VCaP (cell line): ENCODE data around the gene YIF1A.
A peak's percentile ranks its signal among the peaks of the same experiment; 100 is the strongest.

Experiments
- H3K27ac ChIP-seq: fragments of 450-650 bp; 2 replicates; pipeline ENCODE4 v1.5.1; 2017
- TF ChIP-seq, protein P1 (sequence below): fragments of 450-650 bp; conservative IDR thresholded peaks from 2 replicates; pipeline ENCODE4 v1.5.1; 2017; ENCODE audit warnings: mild to moderate bottlenecking, moderate library complexity

Gene YIF1A

DNA sequence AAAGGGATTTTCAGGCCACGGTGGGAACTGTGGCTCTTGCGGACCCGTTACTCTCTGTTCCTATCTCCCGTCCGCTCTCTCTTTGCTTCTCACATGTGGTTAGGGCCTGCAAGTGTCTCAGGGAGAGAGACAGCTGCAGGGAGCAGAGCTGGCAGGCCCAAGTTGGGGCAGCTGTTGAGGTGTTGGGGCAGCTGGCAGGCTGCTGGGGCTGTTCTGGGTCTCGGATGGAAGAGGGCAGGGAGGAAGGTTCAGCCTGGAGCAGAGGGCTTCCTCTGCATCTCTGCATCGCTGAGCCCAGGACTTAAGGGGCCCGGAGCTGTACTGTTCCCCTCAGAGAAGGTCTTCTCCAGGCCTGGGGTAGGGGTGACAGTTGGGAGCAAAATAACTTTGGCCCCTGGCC lies 13.5 kb downstream of the YIF1A start:
- TF ChIP-seq, protein P1, sequence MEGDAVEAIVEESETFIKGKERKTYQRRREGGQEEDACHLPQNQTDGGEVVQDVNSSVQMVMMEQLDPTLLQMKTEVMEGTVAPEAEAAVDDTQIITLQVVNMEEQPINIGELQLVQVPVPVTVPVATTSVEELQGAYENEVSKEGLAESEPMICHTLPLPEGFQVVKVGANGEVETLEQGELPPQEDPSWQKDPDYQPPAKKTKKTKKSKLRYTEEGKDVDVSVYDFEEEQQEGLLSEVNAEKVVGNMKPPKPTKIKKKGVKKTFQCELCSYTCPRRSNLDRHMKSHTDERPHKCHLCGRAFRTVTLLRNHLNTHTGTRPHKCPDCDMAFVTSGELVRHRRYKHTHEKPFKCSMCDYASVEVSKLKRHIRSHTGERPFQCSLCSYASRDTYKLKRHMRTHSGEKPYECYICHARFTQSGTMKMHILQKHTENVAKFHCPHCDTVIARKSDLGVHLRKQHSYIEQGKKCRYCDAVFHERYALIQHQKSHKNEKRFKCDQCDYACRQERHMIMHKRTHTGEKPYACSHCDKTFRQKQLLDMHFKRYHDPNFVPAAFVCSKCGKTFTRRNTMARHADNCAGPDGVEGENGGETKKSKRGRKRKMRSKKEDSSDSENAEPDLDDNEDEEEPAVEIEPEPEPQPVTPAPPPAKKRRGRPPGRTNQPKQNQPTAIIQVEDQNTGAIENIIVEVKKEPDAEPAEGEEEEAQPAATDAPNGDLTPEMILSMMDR: no peak
- no peak overlapping the region for H3K27ac ChIP-seq

DNA sequence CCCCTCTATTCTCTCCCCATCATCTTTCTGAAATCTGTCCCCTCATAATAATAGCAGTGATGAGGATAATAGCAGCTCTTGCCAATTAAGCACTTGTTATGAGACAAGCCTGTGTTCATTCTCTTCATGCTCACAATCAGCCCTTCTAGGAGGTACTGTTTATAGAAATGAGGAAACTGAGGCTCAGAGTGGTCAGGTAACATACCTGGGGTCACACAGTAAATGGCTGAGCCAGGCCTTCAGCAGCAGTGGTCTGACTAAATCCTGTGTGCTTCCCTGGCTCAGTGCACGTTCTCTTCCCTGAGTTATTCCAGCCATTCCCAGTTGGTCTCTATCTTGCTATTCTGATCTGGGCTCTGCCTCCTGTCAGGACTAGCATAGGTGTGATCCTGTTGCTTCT lies 14.7 kb downstream of the YIF1A start:
- TF ChIP-seq, protein P1: no peak

DNA sequence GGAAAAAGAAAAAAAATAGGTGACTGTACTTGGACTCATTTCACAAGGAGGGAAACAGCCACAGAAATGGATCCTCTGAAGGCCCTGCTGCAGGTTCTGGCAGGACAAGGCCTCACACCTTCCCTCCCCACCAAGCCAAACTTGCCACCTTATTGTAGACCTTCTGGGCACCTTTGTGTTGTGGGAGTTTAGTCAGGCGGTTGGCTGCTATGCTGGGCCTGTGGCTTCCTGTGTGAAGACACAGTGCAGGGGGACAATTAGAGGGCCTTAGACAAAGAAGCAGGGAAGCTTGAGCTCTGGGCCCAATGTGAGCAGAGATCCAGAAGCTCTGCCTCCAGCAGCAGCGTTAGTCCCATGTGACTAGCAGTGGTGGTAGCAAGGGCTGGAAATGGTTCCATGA lies 16.3 kb downstream of the YIF1A start:
- TF ChIP-seq, protein P1: no peak

More for the DNA sequence above, 14.7 kb downstream of the YIF1A start:
- no peak overlapping the region for H3K27ac ChIP-seq

DNA sequence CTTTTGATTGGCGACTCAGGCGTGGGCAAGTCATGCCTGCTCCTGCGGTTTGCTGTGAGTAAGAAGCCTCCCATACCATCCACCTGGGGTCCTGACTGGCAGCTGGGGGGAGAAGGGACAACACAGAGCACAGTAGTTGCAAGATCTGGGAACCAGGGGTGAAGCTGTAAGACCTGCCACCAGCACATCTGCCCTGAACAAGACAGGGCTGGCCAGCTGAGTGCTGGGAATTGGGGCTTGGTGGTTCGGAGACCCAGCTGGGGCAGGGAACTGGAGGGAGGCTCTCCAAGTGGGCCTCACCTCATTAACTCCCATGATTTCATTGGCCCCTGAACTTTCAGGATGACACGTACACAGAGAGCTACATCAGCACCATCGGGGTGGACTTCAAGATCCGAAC lies 17.1 kb downstream of the YIF1A start:
- TF ChIP-seq, protein P1: no peak
- H3K27ac ChIP-seq: peak overlapping the region; percentile 10; the same call in 1 of the 2 replicates

More for the DNA sequence above, 16.3 kb downstream of the YIF1A start:
- H3K27ac ChIP-seq: no peak overlapping the region

DNA sequence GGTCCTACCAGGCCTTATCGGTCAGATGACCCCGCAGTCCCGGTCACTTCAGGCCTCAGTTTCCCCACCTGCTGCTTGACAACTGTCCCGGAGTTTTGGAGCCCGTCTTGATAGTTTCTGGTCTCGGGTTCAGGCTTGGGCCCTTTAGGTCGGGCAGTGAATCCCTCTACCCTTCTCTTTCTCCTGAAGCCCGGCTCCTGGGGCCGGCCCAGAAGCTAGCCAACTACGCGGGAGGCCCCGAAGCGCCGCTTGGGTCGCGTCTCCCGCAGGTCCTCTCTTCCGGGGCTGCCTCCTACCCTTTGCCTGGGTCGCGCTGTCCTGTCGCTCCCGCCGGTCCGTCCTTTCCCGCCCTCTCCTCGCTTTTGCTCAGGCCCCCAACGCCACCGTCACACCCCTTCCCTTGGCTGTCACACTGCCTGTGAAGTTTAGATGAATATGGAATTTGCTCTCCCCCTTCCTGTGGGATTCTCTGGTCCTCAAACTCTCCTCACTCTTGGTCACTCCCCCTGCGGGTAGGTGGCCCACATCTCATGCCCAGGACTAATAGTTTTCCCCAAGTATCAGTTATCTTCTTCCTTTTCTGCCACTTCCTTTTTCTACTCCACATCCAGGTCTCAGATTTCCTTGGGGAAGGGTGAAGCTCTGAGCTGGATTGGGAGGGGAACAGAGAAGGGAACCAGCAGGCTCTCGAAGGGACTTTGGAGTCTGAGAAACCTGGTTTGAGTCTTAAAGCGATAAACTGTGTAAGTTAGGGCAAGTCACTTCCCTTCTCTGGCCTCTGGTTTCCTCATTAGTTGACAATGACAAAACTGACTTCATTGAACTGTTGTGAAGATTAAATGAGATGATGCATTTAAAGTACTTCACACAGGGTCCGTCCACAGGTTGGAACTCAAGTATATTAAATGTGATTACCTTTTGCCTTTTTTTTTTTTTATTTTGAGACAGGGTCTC lies 19.7 kb downstream of the YIF1A start:
- H3K27ac ChIP-seq: peak overlapping the region; percentile 96
- TF ChIP-seq, protein P1: peak; percentile 49

DNA sequence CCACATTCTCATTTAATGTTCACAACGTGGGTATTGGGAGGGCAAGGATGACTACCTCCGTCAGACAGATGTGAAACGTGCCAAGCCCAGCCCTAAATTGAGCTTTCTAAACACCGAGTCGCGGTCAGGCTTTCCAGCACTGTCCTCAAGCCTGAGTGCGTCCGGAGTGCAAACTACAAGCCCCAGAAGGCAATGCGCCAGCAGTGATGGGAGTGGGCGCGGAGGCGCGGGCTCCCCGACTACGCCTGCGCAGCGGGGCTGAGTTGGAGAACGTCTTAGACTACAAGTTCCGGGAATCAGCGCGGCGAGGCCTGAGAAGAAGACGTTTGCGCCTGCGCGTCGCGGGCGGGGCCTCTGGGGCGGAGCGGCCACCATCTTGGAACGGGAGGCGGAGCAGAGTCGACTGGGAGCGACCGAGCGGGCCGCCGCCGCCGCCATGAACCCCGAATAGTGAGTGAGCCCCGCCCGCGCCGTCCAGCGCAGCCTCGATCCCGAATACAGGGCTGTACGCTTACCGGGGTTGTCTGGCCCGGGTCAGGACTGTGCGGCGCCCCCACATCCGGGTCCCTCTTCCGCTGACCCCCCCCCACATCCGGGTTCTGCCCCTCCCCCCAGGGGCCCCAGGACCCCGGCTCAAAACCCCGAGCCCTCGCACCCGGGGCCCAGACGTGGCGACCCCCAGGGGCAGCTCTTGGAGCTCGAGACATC lies 20.5 kb downstream of the YIF1A start, which contains the start of gene RAB1B:
TSS of gene RAB1B (plus strand) at position 396 of the 708 bp plus-strand sequence. CDS start at position 437, 41 bp downstream.
- H3K27ac ChIP-seq: peak within 1 kb of the TSS; percentile 96
- TF ChIP-seq, protein P1: no peak
